Ascending aorta (tissue), 2 donors: ENCODE data around the gene ZNF330. TPM values are rescaled to one million over a fixed set of nuclear protein-coding genes. Genes with fewer than 3 reads are reported as not detected.
"Not testable (repeated sequence)": the region's sequence is repeated elsewhere in the genome, so short reads cannot be mapped to it uniquely, and the experiment has no call there.

ENCODE experiments used
- DNase-seq, 2 donors: peaks; one replicate each; pipeline ENCODE4 v3.0.0-alpha.2; 2019; ENCODE audit warnings: low spot score in 2 of 2
- H3K27ac ChIP-seq, 2 donors: fragments of 200-600 bp; sonication (generic); one replicate each; pipeline ENCODE4 v1.5.1; 2016 to 2017; ENCODE audit warnings: mild to moderate bottlenecking in 1 of 2
- H3K27me3 ChIP-seq: fragments of 200-600 bp; sonication (generic); one replicate; pipeline ENCODE4 v1.5.1; 2017
- H3K36me3 ChIP-seq, 2 donors: fragments of 200-600 bp; sonication (generic); one replicate each; pipeline ENCODE4 v1.5.1; 2016
- H3K4me1 ChIP-seq, 2 donors: fragments of 200-600 bp; sonication (generic); one replicate each; pipeline ENCODE4 v1.5.1; 2016 to 2017; ENCODE audit warnings: mild to moderate bottlenecking in 1 of 2
- H3K4me3 ChIP-seq, 2 donors: fragments of 200-600 bp; sonication (generic); one replicate each; pipeline ENCODE4 v1.5.1; 2016 to 2017; ENCODE audit warnings: mild to moderate bottlenecking in 1 of 2
- H3K9me3 ChIP-seq, 2 donors: fragments of 200-600 bp; sonication (generic); one replicate each; pipeline ENCODE4 v1.5.1; 2016
- CTCF ChIP-seq, 3 experiments: fragments of 200-600 bp in 2 of 3; fragments of 450-650 bp in 1 of 3; sonication (generic) in 2 of 3; IDR thresholded peaks; one replicate each; pipeline ENCODE4 v1.5.1; 2016 to 2019; ENCODE audit warnings: antibody characterized with exemption in 3 of 3, mild to moderate bottlenecking in 1 of 3, moderate library complexity in 1 of 3
- intact Hi-C: fragments of 100-400 bp; cut with DNase I; formaldehyde crosslinking; loops from one replicate; pipeline ENCODE4 v1.15.1; 2023
- total RNA-seq: library from RNA; depleted of rRNA; stranded (reverse); fragments of >200 nt; gene quantifications from one replicate; pipeline ENCODE4 v1.1.0, GENCODE V29; 2016

ZNF330 gene
- total RNA-seq, 1 donor from 2014 or later, result 7.9 TPM

GRCh38 chr4:141223418-141223817 is 2.7 kb downstream of the ZNF330 start:
- Histone ChIP-seq H3K4me1 (peaks cover 4 to 5% of the 10 kb centered on the region in 2 donors), H3K27me3 (no peaks in the 10 kb centered on the region), H3K36me3 (peaks cover 8 to 17% of the 10 kb centered on the region in 2 donors), H3K27ac (no peak overlapping the region), H3K4me3 (no peak overlapping the region), H3K9me3 (no peaks in the 10 kb centered on the region)
- TF ChIP-seq CTCF (IDR thresholded peaks at IDR 0.05), result no peak
- no peak for DNase-seq
- intact Hi-C loops, result loop anchor here (5.0 to 10.0 kb wide), 7 partner anchors 91 to 1921 kb away; partner anchors contain the start of genes ELMOD2, NAA15, NDUFC1 and RNF150

- not testable (repeated sequence) for H3K27me3 ChIP-seq, H3K4me3 ChIP-seq, DNase-seq, H3K9me3 ChIP-seq, H3K4me1 ChIP-seq, H3K27ac ChIP-seq
- intact Hi-C loops, result loop anchor here (10.0 kb wide), 2 partner anchors 418 to 868 kb away; no protein-coding TSS in a partner anchor
- H3K36me3 ChIP-seq, result peaks cover 30 to 53% of the 10 kb centered on the region in 2 donors
Observed at GRCh38 chr4:141227280-141227679, 6.6 kb downstream of the ZNF330 start.

GRCh38 chr4:141229408-141230101 is 8.9 kb downstream of the ZNF330 start:
- TF ChIP-seq CTCF (IDR thresholded peaks at IDR 0.05), result no peak
- H3K4me3 ChIP-seq, result no peak overlapping the region
- DNase-seq, result no peak
- no peaks in the 10 kb centered on the region for H3K4me1 ChIP-seq
- peaks cover 46 to 76% of the 10 kb centered on the region in 2 donors for H3K36me3 ChIP-seq
- intact Hi-C loops, result loop anchor here (10.0 kb wide), 2 partner anchors 415 to 865 kb away; no protein-coding TSS in a partner anchor
- H3K27me3 ChIP-seq, result no peaks in the 10 kb centered on the region
- no peak overlapping the region for H3K27ac ChIP-seq
- H3K9me3 ChIP-seq, result no peaks in the 10 kb centered on the region

- H3K27me3 ChIP-seq, result no peaks in the 10 kb centered on the region
- intact Hi-C loops, result no loop called here
- TF ChIP-seq CTCF (IDR thresholded peaks at IDR 0.05), result no peak
- H3K4me3 ChIP-seq, result no peak overlapping the region
- H3K9me3 ChIP-seq, result no peaks in the 10 kb centered on the region
- no peaks in the 10 kb centered on the region for H3K4me1 ChIP-seq
- H3K27ac ChIP-seq, result no peak overlapping the region
- peaks cover 47 to 64% of the 10 kb centered on the region in 2 donors for H3K36me3 ChIP-seq
- no peak for DNase-seq
Observed at GRCh38 chr4:141233673-141234072, 13.0 kb downstream of the ZNF330 start.

GRCh38 chr4:141238186-141238585 is 17.5 kb downstream of the ZNF330 start:
- no peak for TF ChIP-seq CTCF (IDR thresholded peaks at IDR 0.05)
- H3K36me3 ChIP-seq, result peaks cover 22% of the 10 kb centered on the region in 2 donors
- intact Hi-C loops, result no loop called here

GRCh38 chr4:141240259-141240658 is 19.6 kb downstream of the ZNF330 start:
- Histone ChIP-seq H3K4me3 (no peak overlapping the region), H3K4me1 (no peaks in the 10 kb centered on the region), H3K27ac (no peak overlapping the region), H3K36me3 (peaks cover under 1 to 2% of the 10 kb centered on the region in 2 donors), H3K9me3 (no peaks in the 10 kb centered on the region), H3K27me3 (no peaks in the 10 kb centered on the region)
- intact Hi-C loops, result no loop called here
- DNase-seq, result no peak
- no peak for TF ChIP-seq CTCF (IDR thresholded peaks at IDR 0.05)

More at GRCh38 chr4:141238186-141238585, 17.5 kb downstream of the ZNF330 start:
- Histone ChIP-seq H3K4me3 (no peak overlapping the region), H3K27me3 (no peaks in the 10 kb centered on the region), H3K27ac (no peak overlapping the region), H3K4me1 (no peaks in the 10 kb centered on the region), H3K9me3 (no peaks in the 10 kb centered on the region)
- no peak for DNase-seq
